Common myeloid progenitor, CD34-positive (primary cell): ENCODE measurements around the gene AK1.

ENCODE experiments used
- CTCF ChIA-PET: fragments of 350-600 bp; sonication (Branson Sonifier 250); formaldehyde crosslinking; loops from one replicate; lab custom pipeline; 2021; ENCODE audit warnings: antibody characterized with exemption; lab: Charles Lee
- POLR2A ChIA-PET: fragments of 350-600 bp; sonication (Branson Sonifier 250); formaldehyde crosslinking; loops from one replicate; lab custom pipeline; 2021; ENCODE audit warnings: antibody characterized with exemption; lab: Charles Lee
- DNase-seq, 3 donors: peaks; one replicate each; pipeline versions ENCODE4 v3.0.0 to v3.0.0-alpha.2; 2013
- H3K27ac ChIP-seq, 2 experiments: 1 replicate in 1 of 2; 2 replicates in 1 of 2; pipeline ENCODE4 v1.7.0; 2013; ENCODE audit warnings: inconsistent platforms in 2 of 2, low read length in 2 of 2, mild to moderate bottlenecking in 2 of 2, low read depth in 1 of 2, moderate library complexity in 1 of 2; ENCODE audit not compliant: severe bottlenecking in 2 of 2, insufficient read depth in 1 of 2, poor library complexity in 1 of 2
- H3K27me3 ChIP-seq, 5 experiments: replicated peaks in 2 of 5; 1 replicate in 3 of 5; 2 replicates in 2 of 5; pipeline versions ENCODE4 v1.6.1 to v1.7.0; 2013; ENCODE audit warnings: low read length in 4 of 5, mild to moderate bottlenecking in 2 of 5, moderate library complexity in 2 of 5, inconsistent platforms in 1 of 5; ENCODE audit not compliant: insufficient read depth in 5 of 5, control insufficient read depth in 4 of 5
- H3K36me3 ChIP-seq, 4 experiments: 1 replicate in 2 of 4; 2 replicates in 2 of 4; pipeline versions ENCODE4 v1.6.1 to v1.7.0; 2013; ENCODE audit warnings: low read length in 3 of 4, control low read depth in 1 of 4, mild to moderate bottlenecking in 1 of 4; ENCODE audit not compliant: control insufficient read depth in 4 of 4, insufficient read depth in 4 of 4
- H3K4me1 ChIP-seq, 4 experiments: 1 replicate in 3 of 4; 2 replicates in 1 of 4; pipeline versions ENCODE4 v1.6.1 to v1.7.1; 2013; ENCODE audit warnings: low read length in 3 of 4, mild to moderate bottlenecking in 3 of 4, control low read depth in 1 of 4, inconsistent platforms in 1 of 4, moderate library complexity in 1 of 4; ENCODE audit not compliant: control insufficient read depth in 4 of 4, insufficient read depth in 4 of 4; ENCODE audit errors: control extremely low read depth in 1 of 4
- H3K4me3 ChIP-seq, 7 experiments: 1 replicate in 4 of 7; 2 replicates in 3 of 7; pipeline versions ENCODE4 v1.5.1 to v1.7.0; 2013; ENCODE audit warnings: mild to moderate bottlenecking in 7 of 7, low read length in 6 of 7, moderate library complexity in 6 of 7, inconsistent platforms in 2 of 7, low read depth in 2 of 7, control low read depth in 1 of 7; ENCODE audit not compliant: insufficient read depth in 4 of 7, control insufficient read depth in 1 of 7; ENCODE audit errors: extremely low read depth in 1 of 7
- H3K9me3 ChIP-seq, 5 experiments: 1 replicate in 4 of 5; 2 replicates in 1 of 5; pipeline versions ENCODE4 v1.6.1 to v1.7.1; 2013; ENCODE audit warnings: low read length in 4 of 5, mild to moderate bottlenecking in 2 of 5, inconsistent platforms in 1 of 5, low read depth in 1 of 5, moderate library complexity in 1 of 5; ENCODE audit not compliant: control insufficient read depth in 4 of 5, insufficient read depth in 2 of 5; ENCODE audit errors: control extremely low read depth in 1 of 5
- WGBS: methylation state at CpG from one replicate; pipeline ENCODE4 v1.1.5; 2013; ENCODE audit not compliant: insufficient coverage; 5-methylcytosine and 5-hydroxymethylcytosine counted together

Gene AK1

DNA sequence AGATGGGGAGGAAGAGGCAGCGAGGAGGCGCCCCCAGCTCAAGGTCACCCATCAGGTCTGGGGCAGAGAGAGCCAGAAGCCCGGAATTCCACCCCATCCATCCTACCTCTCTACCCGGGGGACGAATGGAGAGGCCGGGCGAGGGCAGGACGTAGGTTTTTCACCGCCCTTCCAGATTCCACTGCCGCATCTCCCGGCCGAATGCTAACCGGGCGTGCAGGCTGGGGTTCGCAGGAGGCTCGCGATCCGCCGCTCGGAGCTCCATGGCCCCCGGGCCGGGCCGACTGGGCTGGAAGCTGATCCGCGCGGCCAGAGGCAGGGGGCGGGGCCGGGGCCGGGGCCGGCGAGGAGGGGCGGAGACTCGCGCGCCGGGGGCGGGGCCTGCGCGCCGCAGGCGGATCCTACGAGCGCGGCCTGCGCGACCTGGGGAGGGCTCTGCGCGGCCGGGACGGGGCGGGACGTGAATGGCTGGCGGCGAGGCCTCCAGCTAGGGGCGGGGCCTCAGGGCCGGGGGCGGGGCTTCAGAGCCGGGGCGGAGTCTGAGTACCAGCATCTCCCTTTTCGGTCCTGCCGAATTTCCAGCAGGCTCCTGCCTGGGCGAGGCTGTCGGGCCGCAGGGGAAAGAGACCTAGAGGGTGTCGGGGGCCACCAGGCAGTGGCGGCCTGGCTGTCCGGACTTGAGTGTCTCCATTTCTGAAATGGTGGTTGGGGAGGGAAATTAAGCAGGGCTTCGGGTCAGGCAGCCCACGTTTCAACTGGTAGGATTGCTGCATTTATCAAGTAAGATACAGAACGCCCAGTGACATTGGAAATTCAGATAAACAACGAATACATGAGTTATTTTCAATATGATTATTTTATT, 39.5 kb upstream of the AK1 start, which contains the start of gene ST6GALNAC4:
ST6GALNAC4 (minus strand) TSS at position 322 of the 862 bp plus-strand sequence. CDS start 622 bp downstream, outside the sequence.
- ChIA-PET POLR2A (interaction anchor here (0.5 to 3.4 kb wide), 5 partner anchors 19 to 348 kb away, joined by 3 to 15 read pairs (median 5); partner anchors contain the start of gene ST6GALNAC6), CTCF (interaction anchor here (0.8 to 4.4 kb wide), 14 partner anchors 11 to 147 kb away, joined by 3 to 15 read pairs (median 4); partner anchors contain the start of gene ST6GALNAC6)
- WGBS, result under 1% methylated on average over 44 of the region's 71 CpGs
- Histone ChIP-seq H3K9me3 (no peaks in the 10 kb centered on the region), H3K27me3 (peaks cover 0 to 2% (median 0%) of the 10 kb centered on the region in 5 experiments), H3K36me3 (peaks cover 0 to 21% (median 13%) of the 10 kb centered on the region in 4 experiments), H3K27ac (peak within 1 kb of the TSS in 1 of 2 experiments; percentile 66), H3K4me3 (peak within 1 kb of the TSS; percentile 41 to 94 (median 77)), H3K4me1 (peaks cover 2 to 62% (median 48%) of the 10 kb centered on the region in 4 experiments)
- DNase-seq, result peak; percentile 85 to 91 (median 91)

DNA sequence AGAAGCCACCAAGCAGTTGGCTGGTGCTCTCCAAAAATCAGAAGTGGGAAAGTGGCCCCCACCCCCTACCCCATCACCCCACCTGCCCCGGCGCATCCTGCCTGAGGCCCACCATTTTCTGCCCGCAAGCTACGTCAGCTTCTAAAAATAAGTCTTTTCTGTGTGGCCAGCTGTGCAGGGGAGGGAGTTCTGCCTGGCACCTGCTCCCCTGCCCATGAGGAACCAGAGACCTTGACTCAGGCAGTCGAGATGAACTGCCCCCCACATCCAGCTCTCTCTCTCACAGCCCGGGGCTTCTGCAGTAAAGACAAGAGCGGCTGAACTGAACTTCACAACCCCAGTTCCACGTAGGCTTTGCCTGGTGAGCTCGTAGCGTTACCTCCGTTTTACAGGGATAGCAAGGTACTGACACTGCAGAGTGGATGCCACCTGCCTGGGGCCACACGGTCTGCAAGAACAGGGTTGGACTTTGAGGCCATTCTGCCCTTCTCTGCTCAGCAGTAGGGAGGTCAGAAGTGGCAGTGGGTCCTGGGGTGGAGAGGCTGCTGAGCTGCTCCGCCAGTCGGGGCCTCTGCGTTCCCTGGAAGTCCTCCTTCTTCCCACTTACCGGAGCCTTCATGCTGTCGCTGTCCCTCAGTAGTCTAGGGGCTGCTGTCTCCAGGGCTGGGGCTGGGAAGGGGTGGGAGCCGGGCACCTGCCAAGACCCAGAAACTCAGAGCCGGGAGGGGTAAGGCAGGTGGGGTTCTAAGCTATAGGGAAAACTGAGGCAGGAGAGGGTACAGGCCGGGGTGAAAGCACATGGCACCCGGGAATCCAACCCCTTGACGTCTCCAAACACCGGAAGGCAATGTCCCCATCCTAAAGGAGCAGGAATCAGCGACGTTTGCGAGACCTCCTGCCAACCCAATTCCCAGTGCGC, 38.6 kb upstream of the AK1 start:
- Histone ChIP-seq H3K27ac (peak overlapping the region in 1 of 2 experiments; percentile 66), H3K36me3 (peaks cover 2 to 25% (median 17%) of the 10 kb centered on the region in 4 experiments), H3K9me3 (no peaks in the 10 kb centered on the region), H3K4me3 (peak overlapping the region; percentile 41 to 94 (median 77)), H3K4me1 (peaks cover 2 to 56% (median 41%) of the 10 kb centered on the region in 4 experiments), H3K27me3 (no peaks in the 10 kb centered on the region)
- 6% methylated on average over 19 of the region's 27 CpGs for WGBS
- DNase-seq, result peak; percentile 77 to 97 (median 96)
- CTCF ChIA-PET, result interaction anchor here (0.7 to 4.1 kb wide), 14 partner anchors 10 to 327 kb away, joined by 3 to 15 read pairs (median 5); partner anchors contain the start of genes ST6GALNAC6 and TOR2A
- POLR2A ChIA-PET, result interaction anchor here (1.1 to 3.4 kb wide), 5 partner anchors 13 to 131 kb away, joined by 3 to 15 read pairs (median 7); partner anchors contain the start of genes CDK9 and ST6GALNAC6

DNA sequence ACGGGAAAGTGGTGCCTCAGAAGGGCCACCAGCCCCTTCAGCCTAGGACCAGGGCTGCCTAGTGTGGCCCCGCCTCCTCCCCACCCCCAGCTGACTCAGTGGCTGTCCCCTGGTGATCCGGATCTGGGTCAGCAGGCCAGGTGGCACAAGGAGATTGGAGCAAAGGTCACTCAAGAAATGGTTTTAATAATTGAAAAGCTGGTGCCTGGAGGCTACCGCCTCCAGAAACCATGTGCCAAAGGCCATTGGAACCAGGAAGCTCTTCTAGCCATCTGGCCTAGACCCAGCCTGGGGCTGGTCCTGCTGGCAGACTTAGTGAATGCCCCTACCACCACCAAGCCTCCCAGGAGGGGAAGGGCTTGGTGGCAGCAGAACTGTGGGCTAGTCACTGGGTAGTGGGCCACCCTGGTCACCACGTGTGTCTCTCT, 37.9 kb upstream of the AK1 start:
- ChIA-PET POLR2A (interaction anchor here (1.1 to 3.4 kb wide), 5 partner anchors 12 to 130 kb away, joined by 3 to 15 read pairs (median 7); partner anchors contain the start of genes CDK9 and ST6GALNAC6), CTCF (interaction anchor here (0.7 to 4.1 kb wide), 12 partner anchors 9 to 327 kb away, joined by 3 to 15 read pairs (median 4); partner anchors contain the start of genes ST6GALNAC6 and TOR2A)
- WGBS, result 88% methylated on average over 2 of the region's 5 CpGs
- Histone ChIP-seq H3K9me3 (no peaks in the 10 kb centered on the region), H3K36me3 (peaks cover 2 to 30% (median 21%) of the 10 kb centered on the region in 4 experiments), H3K4me3 (peak overlapping the region in 4 of 7 experiments; percentile 9 to 74 (median 35)), H3K27ac (no peak overlapping the region), H3K4me1 (peaks cover 2 to 56% (median 41%) of the 10 kb centered on the region in 4 experiments), H3K27me3 (no peaks in the 10 kb centered on the region)
- DNase-seq, result no peak

DNA sequence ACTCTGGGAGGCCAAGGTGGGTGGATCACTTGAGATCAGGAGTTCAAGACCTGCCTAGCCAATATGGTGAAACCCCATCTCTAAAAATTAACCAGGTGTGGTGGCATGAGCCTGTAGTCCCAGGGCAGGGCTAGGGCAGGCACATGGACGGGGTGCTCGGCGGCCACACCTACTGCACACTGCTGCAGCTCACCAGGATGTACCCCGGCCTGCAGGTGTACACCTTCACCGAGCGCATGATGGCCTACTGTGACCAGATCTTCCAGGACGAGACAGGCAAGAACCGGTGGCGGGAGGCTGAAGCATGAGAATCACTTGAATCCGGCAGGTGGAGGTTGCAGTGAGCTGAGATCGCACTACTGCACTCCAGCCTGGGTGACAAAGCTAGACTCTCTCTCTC, 36.2 kb upstream of the AK1 start:
- peaks cover 2 to 41% (median 23%) of the 10 kb centered on the region in 4 experiments for H3K36me3 ChIP-seq
- ChIA-PET CTCF (interaction anchor here (1.1 to 3.2 kb wide), 4 partner anchors 17 to 180 kb away, joined by 3 to 9 read pairs (median 4); no protein-coding TSS in a partner anchor), POLR2A (interaction anchor here (0.7 kb wide), 1 partner anchor 144 kb away, joined by 3 read pairs; no protein-coding TSS in a partner anchor)
- H3K9me3 ChIP-seq, result no peaks in the 10 kb centered on the region
- no peak overlapping the region for H3K27ac ChIP-seq
- no peak for DNase-seq
- no peaks in the 10 kb centered on the region for H3K27me3 ChIP-seq
- no peak overlapping the region for H3K4me3 ChIP-seq
- WGBS, result 98% methylated on average over 11 of the region's 11 CpGs
- peaks cover 2 to 51% (median 37%) of the 10 kb centered on the region in 4 experiments for H3K4me1 ChIP-seq

DNA sequence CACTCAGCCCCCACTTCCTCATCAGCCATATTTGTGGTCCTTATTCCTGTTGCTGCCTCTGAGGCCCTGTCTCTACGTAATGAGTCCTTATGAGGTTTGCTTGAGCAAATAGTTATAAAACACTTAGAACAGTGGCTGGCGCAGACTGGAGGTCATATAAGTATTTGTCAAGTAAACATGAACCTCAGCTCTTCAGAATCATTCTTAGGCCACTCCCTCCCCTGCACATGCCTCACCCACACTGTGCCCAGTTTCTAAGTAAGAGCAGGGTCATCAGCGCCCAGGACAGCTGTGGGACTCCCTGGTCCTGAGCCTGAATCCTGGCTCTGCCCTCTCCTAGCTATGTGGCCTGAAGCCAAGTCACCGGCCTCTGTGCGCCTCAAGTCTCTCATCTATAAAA, 35.4 kb upstream of the AK1 start:
- whole genome bisulfite sequencing, result 100% methylated on average over 3 of the region's 5 CpGs
- no peaks in the 10 kb centered on the region for H3K27me3 ChIP-seq
- H3K9me3 ChIP-seq, result no peaks in the 10 kb centered on the region
- H3K36me3 ChIP-seq, result peaks cover 3 to 48% (median 28%) of the 10 kb centered on the region in 4 experiments
- no peak overlapping the region for H3K27ac ChIP-seq
- ChIA-PET CTCF (interaction anchor here (1.0 to 1.8 kb wide), 5 partner anchors 8 to 178 kb away, joined by 3 to 6 read pairs (median 5); partner anchors contain the start of gene TOR2A), POLR2A (no interaction called here)
- DNase-seq, result no peak
- no peak overlapping the region for H3K4me3 ChIP-seq
- peaks cover 2 to 43% (median 29%) of the 10 kb centered on the region in 4 experiments for H3K4me1 ChIP-seq

DNA sequence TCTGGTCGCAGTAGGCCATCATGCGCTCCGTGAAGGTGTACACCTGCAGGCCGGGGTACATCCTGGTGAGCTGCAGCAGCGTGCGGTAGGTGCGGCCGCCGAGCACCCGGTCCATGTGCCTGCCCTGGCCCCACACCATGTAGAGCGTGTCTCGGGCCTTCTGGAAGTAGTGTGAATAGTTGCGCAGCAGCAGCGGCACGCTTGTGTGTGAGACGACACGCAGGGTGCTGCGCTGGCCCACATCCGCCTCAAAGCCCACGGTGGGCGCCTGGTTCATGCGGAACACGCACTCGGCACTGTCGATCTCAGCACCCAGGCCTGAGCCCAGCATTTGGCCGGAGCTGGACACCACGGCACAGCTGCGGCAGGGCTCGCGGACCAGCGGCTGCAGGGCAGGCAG, 34.8 kb upstream of the AK1 start:
- H3K27ac ChIP-seq, result no peak overlapping the region
- DNase-seq, result no peak
- H3K36me3 ChIP-seq, result peaks cover 3 to 50% (median 28%) of the 10 kb centered on the region in 4 experiments
- H3K27me3 ChIP-seq, result no peaks in the 10 kb centered on the region
- WGBS, result 97% methylated on average over 30 of the region's 31 CpGs
- peaks cover 0 to 38% (median 24%) of the 10 kb centered on the region in 4 experiments for H3K4me1 ChIP-seq
- ChIA-PET CTCF (interaction anchor here (1.0 to 1.8 kb wide), 5 partner anchors 9 to 178 kb away, joined by 3 to 6 read pairs (median 5); partner anchors contain the start of gene TOR2A), POLR2A (no interaction called here)
- no peak overlapping the region for H3K4me3 ChIP-seq
- H3K9me3 ChIP-seq, result no peaks in the 10 kb centered on the region
